HL-60 (cell line): ENCODE results near the gene SERPINB1.

ENCODE experiments used
- CTCF ChIP-seq: IDR thresholded peaks from one replicate; pipeline ENCODE4 v1.5.1; 2011; ENCODE audit warnings: low read length, control low read depth, inconsistent platforms; ENCODE audit not compliant: insufficient read depth
- GABPA ChIP-seq: IDR thresholded peaks from 2 replicates; pipeline ENCODE4 v1.6.1; 2012; ENCODE audit warnings: low read depth
- POLR2AphosphoS5 ChIP-seq: IDR thresholded peaks from 2 replicates; pipeline ENCODE4 v1.6.1; 2012; ENCODE audit warnings: low read depth

- TF ChIP-seq CTCF: no peak
- TF ChIP-seq GABPA: no peak
- no peak for TF ChIP-seq POLR2AphosphoS5
These were observed 22.2 kb upstream of the SERPINB1 start for GRCh38 chr6:2863901-2864300.
